ENCODE data around the gene AOPEP. TPM values are rescaled to one million over a fixed set of nuclear protein-coding genes. Genes with fewer than 3 reads are reported as not detected.

The AOPEP gene
- total RNA-seq, 1 experiment from 2014 or later: 79.5 TPM

DNA sequence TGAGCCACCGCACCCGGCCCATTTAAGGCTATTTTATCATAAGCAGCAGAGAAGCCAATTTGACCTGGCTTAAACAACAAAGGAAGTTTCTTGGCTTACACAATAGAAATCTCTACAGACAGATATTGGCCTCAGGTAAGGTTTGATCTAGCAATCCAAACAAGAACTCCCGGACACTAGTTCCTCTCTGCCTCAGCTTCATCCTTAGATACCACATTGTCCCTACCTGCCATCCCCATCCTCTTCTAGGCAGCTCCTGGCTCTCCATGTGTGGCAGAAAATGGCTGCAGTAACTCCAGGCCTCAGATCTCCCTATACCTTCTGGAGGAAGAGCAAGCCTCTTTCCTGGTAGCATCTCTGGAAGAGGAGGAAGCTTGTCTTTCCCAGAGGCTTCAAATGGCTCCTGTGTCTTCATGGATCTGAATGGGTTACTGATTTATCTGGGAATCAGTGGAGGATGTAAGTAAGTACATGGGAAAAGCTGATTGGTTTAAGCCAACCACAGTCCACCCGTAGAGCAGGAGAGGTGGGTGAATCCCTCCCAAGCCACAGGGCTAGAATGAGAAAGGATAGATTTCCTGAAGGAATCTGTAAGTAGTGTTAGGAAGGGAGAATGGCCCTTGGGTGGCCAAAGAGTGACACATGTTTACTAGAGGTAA is 26.7 kb upstream of the AOPEP start:
- Histone ChIP-seq H3K4me3 (no peak overlapping the region), H3K9me3 (replicated peaks) (no peaks in the 10 kb centered on the region), H3K27me3 (no peaks in the 10 kb centered on the region), H3K4me1 (peaks cover 16% of the 10 kb centered on the region), H3K27ac (no peak overlapping the region), H3K36me3 (no peaks in the 10 kb centered on the region)
- DNase-seq: no peak

GRCh38 chr9:94700445-94700844 is 26.1 kb upstream of the AOPEP start:
- Histone ChIP-seq H3K27me3 (no peaks in the 10 kb centered on the region), H3K36me3 (no peaks in the 10 kb centered on the region), H3K9me3 (replicated peaks) (no peaks in the 10 kb centered on the region), H3K27ac (no peak overlapping the region), H3K4me1 (peaks cover 19% of the 10 kb centered on the region), H3K4me3 (no peak overlapping the region)
- no peak for DNase-seq

DNA sequence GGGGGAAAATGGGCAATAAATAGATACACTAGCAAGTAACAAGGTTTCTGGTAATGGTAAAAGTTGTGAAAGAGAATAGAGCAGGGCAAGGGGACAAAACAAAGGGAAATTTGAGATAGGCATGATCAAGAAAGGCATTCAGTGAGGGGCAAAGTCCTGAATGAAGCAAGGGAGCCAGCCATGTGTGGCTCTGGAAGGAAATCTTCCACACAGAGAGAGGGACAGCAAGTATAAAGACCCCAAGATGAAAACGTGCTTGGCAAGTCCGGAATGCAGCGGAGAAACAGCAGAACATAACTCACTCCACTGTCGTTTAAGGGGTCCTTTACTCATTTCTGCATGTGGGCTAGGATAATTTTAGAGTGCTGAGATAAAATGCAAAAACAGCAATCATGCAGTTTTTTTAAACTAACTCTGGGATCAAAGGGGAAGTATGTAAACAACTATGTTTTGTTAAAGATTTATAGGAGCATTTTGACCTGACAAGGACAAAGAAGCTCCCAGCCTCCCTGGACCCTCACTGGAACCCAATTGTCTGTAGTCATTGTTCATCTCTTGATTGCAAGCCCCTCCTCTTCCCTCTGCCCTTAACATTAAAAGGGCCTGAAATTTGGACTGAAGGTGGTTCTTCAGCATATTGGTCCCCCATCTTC is 22.9 kb upstream of the AOPEP start:
- Histone ChIP-seq H3K36me3 (no peaks in the 10 kb centered on the region), H3K9me3 (replicated peaks) (no peaks in the 10 kb centered on the region), H3K4me1 (peaks cover 10% of the 10 kb centered on the region), H3K27me3 (no peaks in the 10 kb centered on the region), H3K27ac (no peak overlapping the region), H3K4me3 (no peak overlapping the region)
- DNase-seq: no peak

DNA sequence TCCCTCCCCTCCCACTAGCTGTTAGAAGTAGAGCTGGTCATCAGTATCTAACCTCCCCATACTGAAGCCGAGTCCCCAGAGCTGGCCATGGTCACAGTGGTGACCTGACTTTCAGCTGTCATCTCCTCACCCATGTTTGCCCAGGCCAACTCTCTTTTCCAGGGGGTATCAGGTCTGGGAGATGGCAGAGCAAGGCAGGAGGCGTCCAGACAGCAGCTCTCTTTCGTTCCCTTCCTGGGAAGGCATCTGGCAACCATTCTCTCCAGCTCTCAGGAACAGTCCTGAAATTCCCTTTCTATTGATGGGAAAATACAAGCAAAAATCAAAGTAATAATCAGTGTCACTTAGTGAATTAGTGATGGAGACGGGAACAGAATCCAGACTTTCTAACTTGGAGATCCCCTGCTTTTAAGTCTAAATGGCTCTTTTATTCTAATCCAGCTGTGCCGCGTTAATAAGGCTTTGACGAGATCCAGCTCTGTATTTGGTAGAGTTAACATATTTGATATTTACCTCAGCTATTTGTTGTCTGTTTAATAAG is 21.3 kb upstream of the AOPEP start:
- no peak overlapping the region for H3K27ac ChIP-seq
- no peaks in the 10 kb centered on the region for H3K27me3 ChIP-seq
- H3K4me1 ChIP-seq: peaks cover 5% of the 10 kb centered on the region; the same call in 1 of the 2 replicates
- H3K36me3 ChIP-seq: no peaks in the 10 kb centered on the region
- H3K4me3 ChIP-seq: peak overlapping the region; percentile 8
- no peak for DNase-seq
- H3K9me3 ChIP-seq (replicated peaks): no peaks in the 10 kb centered on the region

- peaks cover 5% of the 10 kb centered on the region; the same call in 1 of the 2 replicates for H3K4me1 ChIP-seq
- DNase-seq: no peak
- H3K36me3 ChIP-seq: no peaks in the 10 kb centered on the region
- no peak overlapping the region for H3K4me3 ChIP-seq
- no peaks in the 10 kb centered on the region for H3K27me3 ChIP-seq
- H3K9me3 ChIP-seq (replicated peaks): no peaks in the 10 kb centered on the region
- H3K27ac ChIP-seq: no peak overlapping the region
These were observed 19.6 kb upstream of the AOPEP start for GRCh38 chr9:94706922-94707321.

- Histone ChIP-seq H3K4me3 (no peak overlapping the region), H3K27ac (no peak overlapping the region), H3K9me3 (replicated peaks) (no peaks in the 10 kb centered on the region), H3K27me3 (no peaks in the 10 kb centered on the region), H3K36me3 (no peaks in the 10 kb centered on the region), H3K4me1 (no peaks in the 10 kb centered on the region)
- no peak for DNase-seq
These were observed 12.9 kb upstream of the AOPEP start for GRCh38 chr9:94713436-94714215.

GRCh38 chr9:94714494-94714893 is 12.0 kb upstream of the AOPEP start:
- Histone ChIP-seq H3K36me3 (no peaks in the 10 kb centered on the region), H3K27me3 (no peaks in the 10 kb centered on the region), H3K9me3 (replicated peaks) (no peaks in the 10 kb centered on the region), H3K27ac (no peak overlapping the region), H3K4me1 (no peaks in the 10 kb centered on the region), H3K4me3 (no peak overlapping the region)
- DNase-seq: no peak

- Histone ChIP-seq H3K4me1 (no peaks in the 10 kb centered on the region), H3K36me3 (no peaks in the 10 kb centered on the region), H3K4me3 (no peak overlapping the region), H3K9me3 (replicated peaks) (peaks cover 2% of the 10 kb centered on the region; the same call in 1 of the 2 replicates), H3K27me3 (no peaks in the 10 kb centered on the region), H3K27ac (no peak overlapping the region)
- no peak for DNase-seq
These were observed 8.7 kb upstream of the AOPEP start for GRCh38 chr9:94717761-94718160.

DNA sequence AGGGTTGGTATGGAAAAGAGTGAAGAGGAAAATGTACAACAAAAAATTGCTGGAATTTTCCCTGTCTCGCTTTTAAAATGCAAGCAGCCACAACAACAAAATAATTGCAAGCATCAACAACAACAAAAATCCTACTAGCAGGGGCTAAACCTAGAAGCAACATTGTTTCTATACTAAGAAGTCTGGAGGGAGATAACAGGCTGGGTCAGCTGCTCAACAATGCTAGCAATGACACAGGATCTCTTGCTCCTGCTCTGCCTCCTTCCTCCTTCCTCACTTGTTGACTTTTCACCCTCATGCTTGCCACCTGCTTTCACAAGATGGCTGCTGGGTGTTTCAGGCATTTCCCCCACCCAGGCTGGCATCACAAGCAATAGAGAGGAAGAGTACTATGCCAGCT is 7.6 kb upstream of the AOPEP start:
- Histone ChIP-seq H3K27ac (no peak overlapping the region), H3K36me3 (no peaks in the 10 kb centered on the region), H3K27me3 (no peaks in the 10 kb centered on the region), H3K4me3 (no peak overlapping the region), H3K9me3 (replicated peaks) (peaks cover 2% of the 10 kb centered on the region; the same call in 1 of the 2 replicates), H3K4me1 (no peaks in the 10 kb centered on the region)
- no peak for DNase-seq

GRCh38 chr9:94719878-94720277 is 6.6 kb upstream of the AOPEP start:
- no peak for DNase-seq
- Histone ChIP-seq H3K9me3 (replicated peaks) (peaks cover 2% of the 10 kb centered on the region; the same call in 1 of the 2 replicates), H3K36me3 (no peaks in the 10 kb centered on the region), H3K4me1 (0 out of 2 replicates have a peak, but pooled peaks cover 3% of the 10 kb centered on the region), H3K4me3 (no peak overlapping the region), H3K27me3 (no peaks in the 10 kb centered on the region), H3K27ac (no peak overlapping the region)

GRCh38 chr9:94720846-94721549 is 5.5 kb upstream of the AOPEP start:
- Histone ChIP-seq H3K36me3 (no peaks in the 10 kb centered on the region), H3K27ac (no peak overlapping the region), H3K9me3 (replicated peaks) (peaks cover 2% of the 10 kb centered on the region; the same call in 1 of the 2 replicates), H3K4me1 (0 out of 2 replicates have a peak, but pooled peaks cover 7% of the 10 kb centered on the region), H3K27me3 (no peaks in the 10 kb centered on the region), H3K4me3 (no peak overlapping the region)
- DNase-seq: no peak

DNA sequence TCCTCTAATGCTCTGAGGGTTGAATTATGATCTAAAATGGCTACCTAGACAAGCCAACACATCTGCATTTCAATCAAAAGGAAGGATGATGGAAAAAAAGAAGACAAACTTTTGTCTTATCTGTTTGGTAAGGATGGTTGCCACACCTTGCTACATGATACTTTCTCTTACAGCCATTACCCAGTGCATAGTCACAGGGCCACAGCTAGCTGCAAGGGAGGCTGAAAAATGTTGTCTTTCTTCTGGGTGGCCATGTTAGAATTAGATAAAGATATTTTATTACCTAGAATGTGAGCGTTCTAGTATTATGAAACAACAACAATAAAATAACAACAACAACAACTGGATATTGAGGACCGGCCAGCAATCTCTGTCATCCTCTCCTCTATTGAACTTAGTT is 4.7 kb upstream of the AOPEP start:
- H3K27me3 ChIP-seq: no peaks in the 10 kb centered on the region
- H3K4me3 ChIP-seq: no peak overlapping the region
- no peaks in the 10 kb centered on the region for H3K36me3 ChIP-seq
- 0 out of 2 replicates have a peak, but pooled peaks cover 7% of the 10 kb centered on the region for H3K4me1 ChIP-seq
- H3K27ac ChIP-seq: no peak overlapping the region
- H3K9me3 ChIP-seq (replicated peaks): peaks cover 2% of the 10 kb centered on the region; the same call in 1 of the 2 replicates
- DNase-seq: no peak

- no peak overlapping the region for H3K27ac ChIP-seq
- no peaks in the 10 kb centered on the region for H3K36me3 ChIP-seq
- 0 out of 2 replicates have a peak, but pooled peaks cover 7% of the 10 kb centered on the region for H3K4me1 ChIP-seq
- no peaks in the 10 kb centered on the region for H3K27me3 ChIP-seq
- no peak overlapping the region for H3K4me3 ChIP-seq
- no peak for DNase-seq
- H3K9me3 ChIP-seq (replicated peaks): peaks cover 2% of the 10 kb centered on the region; the same call in 1 of the 2 replicates
These were observed 1.2 kb upstream of the AOPEP start for GRCh38 chr9:94725293-94725692.

DNA sequence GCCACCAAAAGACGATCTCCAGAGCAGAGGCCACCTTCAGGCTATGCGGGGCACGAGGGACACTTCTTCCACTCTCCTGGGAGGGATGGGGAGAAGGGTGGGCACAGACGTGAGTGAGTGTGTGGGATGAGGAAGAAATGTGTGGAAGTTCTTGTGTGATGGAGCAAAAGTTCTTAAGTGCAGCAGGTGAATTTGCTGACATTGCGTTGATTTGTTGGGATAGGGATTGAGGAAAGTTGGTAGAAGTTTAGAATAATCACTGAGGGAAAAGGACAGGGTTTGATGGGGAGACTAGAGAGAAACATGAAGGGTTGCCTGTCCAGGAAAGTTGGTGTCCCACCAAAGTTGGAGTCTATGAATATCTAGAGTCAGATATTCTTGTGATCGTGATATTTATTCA is 2.2 kb downstream of the AOPEP start:
- Histone ChIP-seq H3K4me3 (no peak overlapping the region), H3K27me3 (no peaks in the 10 kb centered on the region), H3K27ac (no peak overlapping the region), H3K36me3 (peaks cover 4% of the 10 kb centered on the region; the same call in 1 of the 2 replicates), H3K4me1 (0 out of 2 replicates have a peak, but pooled peaks cover 7% of the 10 kb centered on the region), H3K9me3 (replicated peaks) (no peaks in the 10 kb centered on the region)
- no peak for DNase-seq

Measured in SJCRH30 (cell line).